A549 (cell line): ENCODE data around the gene C3orf18. TPM values are rescaled to one million over a fixed set of nuclear protein-coding genes. Genes with fewer than 3 reads are reported as not detected.

Source experiments
- ATAC-seq, 2 experiments: fragments of 200-7000 bp in 1 of 2; fragments of >200 bp in 1 of 2; cut with Nextera tagmentation in 1 of 2; cut with Tn5 transposase in 1 of 2; 3 replicates each; pipeline versions ENCODE4 v1.8.0 to v1.9.1; 2018 to 2020; ENCODE audit warnings: mild to moderate bottlenecking in 1 of 2, moderate library complexity in 1 of 2
- CTCF ChIA-PET: fragments of 300-600 bp; sonication (Branson Sonifier 250); formaldehyde crosslinking; extraction: SDS; loops from one replicate; lab custom pipeline; 2021; ENCODE audit warnings: antibody characterized with exemption, inconsistent platforms; lab: Yijun Ruan, JAX
- POLR2A ChIA-PET: fragments of 350-600 bp; formaldehyde crosslinking; extraction: SDS; loops from one replicate; lab custom pipeline; 2021; ENCODE audit warnings: antibody characterized with exemption, inconsistent platforms; lab: Yijun Ruan, JAX
- DNase-seq, 2 experiments: peaks; one replicate each; pipeline versions ENCODE4 v3.0.0 to v3.0.0-alpha.2; 2011 to 2016; ENCODE audit warnings: low read depth in 1 of 2, low spot score in 1 of 2
- FAIRE-seq: peaks from 2 replicates; lab custom pipeline; 2011; peaks lifted over from hg19 to GRCh38; lab: Jason Lieb, UNC
- H3K27ac ChIP-seq, 2 experiments: fragments of >200 bp; sonication (Bioruptor Twin); formaldehyde crosslinking; 3 replicates each; pipeline ENCODE4 v1.5.1; 2016 to 2017
- H3K4me1 ChIP-seq: fragments of >200 bp; sonication (Bioruptor Twin); formaldehyde crosslinking; 3 replicates; pipeline ENCODE4 v1.6.1; 2016
- H3K4me2 ChIP-seq: fragments of >200 bp; sonication (Bioruptor Twin); formaldehyde crosslinking; 3 replicates; pipeline ENCODE4 v1.6.1; 2016
- H3K4me3 ChIP-seq: fragments of >200 bp; sonication (Bioruptor Twin); formaldehyde crosslinking; 3 replicates; pipeline ENCODE4 v1.5.1; 2016
- H3K9me3 ChIP-seq: fragments of >200 bp; sonication (Bioruptor Twin); formaldehyde crosslinking; 3 replicates; pipeline ENCODE4 v1.6.1; 2016
- CTCF ChIP-seq: fragments of >200 bp; sonication (Bioruptor Twin); formaldehyde crosslinking; IDR thresholded peaks from 3 replicates; pipeline ENCODE4 v1.5.1; 2016
- ESRRA ChIP-seq: fragments of 150-350 bp; IDR thresholded peaks from 2 replicates; pipeline ENCODE4 v1.6.1; 2014; ENCODE audit warnings: mild to moderate bottlenecking, low read length, borderline replicate concordance
- FOSB ChIP-seq: fragments of 250-450 bp; sonication (Bioruptor Pico); IDR thresholded peaks from 2 replicates; pipeline ENCODE4 v1.5.0; 2020; ENCODE audit warnings: mild to moderate bottlenecking, moderate library complexity
- FOSL2 ChIP-seq, 2 experiments: fragments of 450-650 bp in 1 of 2; fragments of >200 bp in 1 of 2; sonication (Bioruptor Twin) in 1 of 2; formaldehyde crosslinking; IDR thresholded peaks; 2 replicates each; pipeline versions ENCODE4 v1.5.0 to v1.6.1; 2016 to 2020; ENCODE audit warnings: mild to moderate bottlenecking in 1 of 2, moderate library complexity in 1 of 2
- FOXS1 ChIP-seq: fragments of 250-450 bp; sonication (Bioruptor Pico); IDR thresholded peaks from 2 replicates; pipeline ENCODE4 v1.5.0; 2020; ENCODE audit warnings: mild to moderate bottlenecking, moderate library complexity
- GATA3 ChIP-seq: IDR thresholded peaks from 2 replicates; pipeline ENCODE4 v1.6.1; 2012; ENCODE audit warnings: borderline replicate concordance
- HDAC2 ChIP-seq: fragments of 200-600 bp; sonication (generic); IDR thresholded peaks from 2 replicates; pipeline ENCODE4 v1.6.1; 2016
- HES2 ChIP-seq: fragments of >200 bp; sonication (Bioruptor Twin); formaldehyde crosslinking; IDR thresholded peaks from 2 replicates; pipeline ENCODE4 v1.6.1; 2016
- HOXB5 ChIP-seq: fragments of 250-450 bp; sonication (Bioruptor Pico); IDR thresholded peaks from 2 replicates; pipeline ENCODE4 v1.5.0; 2020; ENCODE audit warnings: mild to moderate bottlenecking, moderate library complexity
- KDM5A ChIP-seq: fragments of 200-600 bp; sonication (generic); IDR thresholded peaks from 2 replicates; pipeline ENCODE4 v1.6.1; 2016; ENCODE audit warnings: antibody characterized with exemption, mild to moderate bottlenecking
- NFE2L2 ChIP-seq: fragments of 150-350 bp; conservative IDR thresholded peaks from 2 replicates; pipeline ENCODE4 v1.6.1; 2014; ENCODE audit warnings: low read length
- NR3C1 ChIP-seq: fragments of >200 bp; sonication (Bioruptor Twin); formaldehyde crosslinking; IDR thresholded peaks from 3 replicates; pipeline ENCODE4 v1.6.1; 2017
- PHF8 ChIP-seq: fragments of 200-600 bp; sonication (generic); IDR thresholded peaks from 2 replicates; pipeline ENCODE4 v1.6.1; 2016; ENCODE audit warnings: low read depth, mild to moderate bottlenecking, antibody characterized with exemption, moderate library complexity, borderline replicate concordance
- POLR2AphosphoS2 ChIP-seq: conservative IDR thresholded peaks from 2 replicates; pipeline ENCODE4 v1.6.1; 2012; ENCODE audit warnings: low read length, improper control_type of control experiment, inconsistent platforms
- REST ChIP-seq: fragments of 200-600 bp; sonication (generic); IDR thresholded peaks from 2 replicates; pipeline ENCODE4 v1.6.1; 2016; ENCODE audit warnings: antibody characterized with exemption, mild to moderate bottlenecking, moderate library complexity
- TP53 ChIP-seq: fragments of 250-450 bp; sonication (Bioruptor Pico); IDR thresholded peaks from 2 replicates; pipeline ENCODE4 v1.5.0; 2021; ENCODE audit warnings: mild to moderate bottlenecking, moderate library complexity
- ZC3H11A ChIP-seq: fragments of 450-650 bp; IDR thresholded peaks from 2 replicates; pipeline ENCODE4 v1.6.1; 2014; ENCODE audit warnings: antibody characterized with exemption, mild to moderate bottlenecking
- ZFP36 ChIP-seq: fragments of 450-650 bp; IDR thresholded peaks from 2 replicates; pipeline ENCODE4 v1.6.1; 2014; ENCODE audit warnings: borderline replicate concordance; ENCODE audit not compliant: partially characterized antibody
- WGBS: methylation state at CpG from one replicate; pipeline ENCODE4 v1.1.6; 2017; ENCODE audit errors: missing lambda C conversion rate; 5-methylcytosine and 5-hydroxymethylcytosine counted together
- polyA plus RNA-seq, 4 experiments: library from polyadenylated mRNA; depleted of rRNA in 3 of 4; stranded (reverse); fragments of >200 nt; fragmentation: RNase III in 1 of 4; extraction: RNeasy Plus Mini Kit Qiagen cat#74134 plus additional on column Dnase treatment in 1 of 4; gene quantifications; 2 replicates in 3 of 4; 3 replicates in 1 of 4; pipeline ENCODE4 v1.2.3, GENCODE V29; 2011 to 2017

The C3orf18 gene
- polyA plus RNA-seq, 2 of the 4 experiments (the other 2 are of a cell fraction) = 3.4 to 5.4 TPM

GRCh38 chr3:50536471-50537180 lies 30.9 kb downstream of the C3orf18 start:
- no peak for TF ChIP-seq NR3C1
- no peak for TF ChIP-seq REST
- no peak for TF ChIP-seq POLR2AphosphoS2
- no peak for TF ChIP-seq HDAC2
- no peak for TF ChIP-seq KDM5A
- TF ChIP-seq NFE2L2 = no peak
- no peak for TF ChIP-seq FOSL2 (IDR thresholded peaks at IDR 0.05)
- TF ChIP-seq FOSL2 (CRISPR knock-in tag; IDR thresholded peaks at IDR 0.05) = no peak
- no peak for TF ChIP-seq HES2
- no peak for TF ChIP-seq FOXS1 (CRISPR knock-in tag)
- TF ChIP-seq ESRRA = no peak
- TF ChIP-seq TP53 = no peak
- CTCF ChIA-PET = interaction anchor here (0.9 to 2.7 kb wide), 8 partner anchors 13 to 189 kb away, joined by 3 to 11 read pairs (median 4); no protein-coding TSS in a partner anchor
- ATAC-seq (no peak), FAIRE-seq (no peak), DNase-seq (no peak)
- no peaks in the 10 kb centered on the region for H3K4me1 ChIP-seq
- POLR2A ChIA-PET = no interaction called here
- no peak overlapping the region for H3K4me2 ChIP-seq
- no peak overlapping the region for H3K4me3 ChIP-seq
- no peaks in the 10 kb centered on the region for H3K9me3 ChIP-seq
- no peak overlapping the region for H3K27ac ChIP-seq
- WGBS = 23% methylated on average over 3 of the region's 5 CpGs

GRCh38 chr3:50534681-50535330 lies 32.7 kb downstream of the C3orf18 start:
- no peak overlapping the region for H3K4me3 ChIP-seq
- WGBS = 43% methylated on average over 9 of the region's 9 CpGs
- H3K4me1 ChIP-seq = no peaks in the 10 kb centered on the region
- H3K4me2 ChIP-seq = no peak overlapping the region
- H3K27ac ChIP-seq = no peak overlapping the region
- no peak for ATAC-seq
- CTCF ChIA-PET = interaction anchor here (0.9 to 2.7 kb wide), 4 partner anchors 14 to 98 kb away, joined by 4 to 11 read pairs (median 4); no protein-coding TSS in a partner anchor
- no peak for FAIRE-seq
- no peaks in the 10 kb centered on the region for H3K9me3 ChIP-seq
- DNase-seq = no peak
- POLR2A ChIA-PET = no interaction called here
- TF ChIP-seq CTCF (no peak), GATA3 (no peak), FOSL2 (IDR thresholded peaks at IDR 0.05) (no peak), FOSL2 (CRISPR knock-in tag; IDR thresholded peaks at IDR 0.05) (no peak), ZC3H11A (no peak)

GRCh38 chr3:50533807-50534461 lies 33.6 kb downstream of the C3orf18 start:
- DNase-seq = no peak
- TF ChIP-seq PHF8 = no peak
- TF ChIP-seq ZFP36 = no peak
- no peak for TF ChIP-seq REST
- no peak for TF ChIP-seq HOXB5 (CRISPR knock-in tag)
- TF ChIP-seq FOSB (CRISPR knock-in tag) = no peak
- Histone ChIP-seq H3K27ac (no peak overlapping the region), H3K4me3 (no peak overlapping the region), H3K9me3 (no peaks in the 10 kb centered on the region), H3K4me1 (no peaks in the 10 kb centered on the region), H3K4me2 (no peak overlapping the region)
- WGBS = 40% methylated on average over 8 of the region's 9 CpGs
- CTCF ChIA-PET = interaction anchor here (0.9 to 1.5 kb wide), 4 partner anchors 8 to 17 kb away, joined by 3 to 5 read pairs (median 4); no protein-coding TSS in a partner anchor
- FAIRE-seq = no peak
- POLR2A ChIA-PET = no interaction called here
- ATAC-seq = no peak; a peak in 1 of 6 replicates
